Mesenchymal stem cell (in vitro differentiated cells and primary cell): ENCODE results near the gene MS4A2.

Experiments used
- DNase-seq: peaks from one replicate; pipeline ENCODE4 v3.0.0-alpha.2; 2013
- H2AFZ ChIP-seq: one replicate; pipeline ENCODE4 v1.6.1; 2013; ENCODE audit warnings: low read depth, mild to moderate bottlenecking, control low read depth, inconsistent platforms, low read length, moderate library complexity
- H2AK5ac ChIP-seq: 2 replicates; pipeline ENCODE4 v1.6.1; 2013; ENCODE audit warnings: low read length, moderate library complexity, mild to moderate bottlenecking, inconsistent platforms; ENCODE audit not compliant: severe bottlenecking
- H2BK120ac ChIP-seq: one replicate; pipeline ENCODE4 v1.6.1; 2013; ENCODE audit warnings: low read depth, mild to moderate bottlenecking, inconsistent platforms, low read length, moderate library complexity
- H2BK12ac ChIP-seq, 2 experiments: one replicate each; pipeline ENCODE4 v1.6.1; 2013; ENCODE audit warnings: inconsistent platforms in 2 of 2, low read length in 2 of 2, mild to moderate bottlenecking in 2 of 2, moderate library complexity in 2 of 2, control low read depth in 1 of 2
- H2BK15ac ChIP-seq: one replicate; pipeline ENCODE4 v1.6.1; 2013; ENCODE audit warnings: mild to moderate bottlenecking, low read depth, inconsistent platforms; ENCODE audit not compliant: poor library complexity, severe bottlenecking
- H2BK5ac ChIP-seq: 2 replicates; pipeline ENCODE4 v1.6.1; 2013; ENCODE audit warnings: low read depth, mild to moderate bottlenecking, low read length, control low read depth, inconsistent platforms; ENCODE audit not compliant: poor library complexity, severe bottlenecking
- H3K14ac ChIP-seq, 2 experiments: one replicate each; pipeline ENCODE4 v1.6.1; 2013; ENCODE audit warnings: inconsistent platforms in 2 of 2, low read length in 2 of 2, control low read depth in 1 of 2, mild to moderate bottlenecking in 1 of 2, moderate library complexity in 1 of 2
- H3K18ac ChIP-seq, 2 experiments: one replicate each; pipeline ENCODE4 v1.6.1; 2013; ENCODE audit warnings: inconsistent platforms in 2 of 2, low read length in 2 of 2, control low read depth in 1 of 2, low read depth in 1 of 2, mild to moderate bottlenecking in 1 of 2
- H3K23ac ChIP-seq, 2 experiments: one replicate each; pipeline ENCODE4 v1.6.1; 2013; ENCODE audit warnings: inconsistent platforms in 2 of 2, low read length in 2 of 2, mild to moderate bottlenecking in 2 of 2, moderate library complexity in 2 of 2, control low read depth in 1 of 2
- H3K27ac ChIP-seq: 2 replicates; pipeline ENCODE4 v1.5.1; 2013; ENCODE audit warnings: mild to moderate bottlenecking, moderate library complexity, low read length, control low read depth, inconsistent platforms; ENCODE audit not compliant: poor library complexity, severe bottlenecking
- H3K27me3 ChIP-seq, 2 experiments: 2 replicates each; pipeline versions ENCODE4 v1.6.1 to v1.7.0; 2013; ENCODE audit warnings: low read length in 2 of 2, mild to moderate bottlenecking in 2 of 2, moderate library complexity in 2 of 2, control low read depth in 1 of 2, inconsistent platforms in 1 of 2; ENCODE audit not compliant: control insufficient read depth in 1 of 2, insufficient read depth in 1 of 2
- H3K36me3 ChIP-seq, 2 experiments: 2 replicates each; pipeline versions ENCODE4 v1.6.1 to v1.7.0; 2013; ENCODE audit warnings: low read length in 2 of 2, control low read depth in 1 of 2, inconsistent platforms in 1 of 2, low read depth in 1 of 2, mild to moderate bottlenecking in 1 of 2; ENCODE audit not compliant: insufficient read depth in 2 of 2, control insufficient read depth in 1 of 2
- H3K4ac ChIP-seq, 2 experiments: one replicate each; pipeline ENCODE4 v1.6.1; 2013; ENCODE audit warnings: inconsistent platforms in 2 of 2, low read length in 2 of 2, mild to moderate bottlenecking in 2 of 2, moderate library complexity in 2 of 2, control low read depth in 1 of 2, low read depth in 1 of 2
- H3K4me1 ChIP-seq: 2 replicates; pipeline ENCODE4 v1.6.1; 2013; ENCODE audit warnings: low read depth, low read length, control low read depth; ENCODE audit not compliant: control insufficient read depth, insufficient read depth
- H3K4me2 ChIP-seq: 2 replicates; pipeline ENCODE4 v1.6.1; 2013; ENCODE audit warnings: low read length, mild to moderate bottlenecking, inconsistent platforms; ENCODE audit not compliant: poor library complexity, severe bottlenecking
- H3K4me3 ChIP-seq, 2 experiments: 2 replicates each; pipeline versions ENCODE4 v1.5.1 to v1.7.0; 2013; ENCODE audit warnings: low read length in 2 of 2, mild to moderate bottlenecking in 2 of 2, control low read depth in 1 of 2, low read depth in 1 of 2; ENCODE audit not compliant: insufficient read depth in 1 of 2
- H3K79me1 ChIP-seq: replicated peaks from 2 replicates; pipeline ENCODE4 v1.6.1; 2013; ENCODE audit warnings: mild to moderate bottlenecking, control low read depth, low read length, inconsistent platforms; ENCODE audit not compliant: poor library complexity, severe bottlenecking
- H3K9ac ChIP-seq: 2 replicates; pipeline ENCODE4 v1.7.0; 2013; ENCODE audit warnings: mild to moderate bottlenecking, low read length, moderate library complexity
- H3K9me3 ChIP-seq: 2 replicates; pipeline ENCODE4 v1.7.0; 2013; ENCODE audit warnings: mild to moderate bottlenecking, low read length; ENCODE audit not compliant: control insufficient read depth
- H4K8ac ChIP-seq: one replicate; pipeline ENCODE4 v1.6.1; 2013; ENCODE audit warnings: inconsistent platforms, mild to moderate bottlenecking, low read length, moderate library complexity
- H4K91ac ChIP-seq: one replicate; pipeline ENCODE4 v1.6.1; 2013; ENCODE audit warnings: mild to moderate bottlenecking, low read length, inconsistent platforms
- WGBS: methylation state at CpG from one replicate; pipeline ENCODE4 v1.1.7; 2013; ENCODE audit warnings: mixed read lengths; 5-methylcytosine and 5-hydroxymethylcytosine counted together

MS4A2 gene

DNA sequence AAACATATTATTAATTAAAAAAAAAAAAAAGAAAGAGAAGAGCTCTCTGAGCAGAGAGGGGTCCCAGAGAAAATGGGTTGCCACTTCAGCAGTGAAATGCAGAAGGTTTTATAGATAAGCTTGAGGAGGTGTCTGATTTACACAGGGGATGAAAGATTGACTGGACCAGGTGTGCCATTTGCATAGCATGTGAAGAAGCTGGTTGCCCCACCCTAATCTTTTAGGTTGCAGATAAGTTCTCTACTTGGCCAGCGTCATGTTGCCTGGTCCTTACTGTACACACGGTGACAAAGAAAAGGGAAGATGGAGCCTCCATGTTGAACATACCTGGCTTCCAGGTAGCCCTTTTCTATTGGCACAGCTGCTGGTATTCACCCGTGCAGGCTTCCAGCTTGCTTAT, 41.4 kb downstream of the MS4A2 start:
- no peak overlapping the region for H3K14ac ChIP-seq
- H3K36me3 ChIP-seq, result no peaks in the 10 kb centered on the region
- no peaks in the 10 kb centered on the region for H3K9me3 ChIP-seq
- H3K4me2 ChIP-seq, result no peak overlapping the region
- no peak overlapping the region for H2BK120ac ChIP-seq
- no peak overlapping the region for H2AFZ ChIP-seq
- WGBS, result 94% methylated on average over 3 of the region's 3 CpGs
- H2AK5ac ChIP-seq, result no peak overlapping the region
- H4K91ac ChIP-seq, result no peak overlapping the region
- H3K4me1 ChIP-seq, result no peaks in the 10 kb centered on the region
- H3K27me3 ChIP-seq, result no peaks in the 10 kb centered on the region
- no peak overlapping the region for H4K8ac ChIP-seq
- no peak overlapping the region for H2BK15ac ChIP-seq
- no peak overlapping the region for H3K27ac ChIP-seq
- no peak overlapping the region for H3K4me3 ChIP-seq
- no peak overlapping the region for H3K4ac ChIP-seq
- no peak for DNase-seq
- no peak overlapping the region for H3K23ac ChIP-seq
- no peak overlapping the region for H3K9ac ChIP-seq
- no peak overlapping the region for H2BK5ac ChIP-seq
- H2BK12ac ChIP-seq, result no peak overlapping the region
- no peak overlapping the region for H3K18ac ChIP-seq
- H3K79me1 ChIP-seq, result no peaks in the 10 kb centered on the region

DNA sequence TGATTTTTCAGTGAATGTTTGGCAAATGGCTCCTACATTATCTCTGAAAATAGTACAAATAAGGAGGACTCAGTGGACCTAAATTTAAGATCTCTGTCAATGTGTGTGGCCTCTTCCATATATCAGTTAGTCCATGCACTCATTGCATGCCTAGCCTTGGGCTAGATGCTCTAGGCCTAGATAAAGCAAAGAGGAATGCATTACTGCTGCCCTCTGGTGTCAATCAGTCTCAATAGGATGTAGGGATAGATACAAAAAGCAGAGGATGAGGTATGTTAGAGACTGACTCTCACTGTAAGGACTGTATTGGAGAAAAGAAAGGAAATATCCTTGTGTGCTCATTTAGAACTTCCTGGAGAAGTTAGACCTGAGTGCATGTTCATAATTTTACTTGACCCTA, 42.0 kb downstream of the MS4A2 start:
- no peak overlapping the region for H3K4ac ChIP-seq
- no peak overlapping the region for H2BK12ac ChIP-seq
- H3K23ac ChIP-seq, result no peak overlapping the region
- no peak overlapping the region for H2AFZ ChIP-seq
- H3K18ac ChIP-seq, result no peak overlapping the region
- H3K27ac ChIP-seq, result no peak overlapping the region
- no peaks in the 10 kb centered on the region for H3K9me3 ChIP-seq
- no peaks in the 10 kb centered on the region for H3K36me3 ChIP-seq
- H3K14ac ChIP-seq, result no peak overlapping the region
- no peak overlapping the region for H2AK5ac ChIP-seq
- no peak overlapping the region for H2BK5ac ChIP-seq
- no peak overlapping the region for H4K8ac ChIP-seq
- H3K4me3 ChIP-seq, result no peak overlapping the region
- H3K27me3 ChIP-seq, result no peaks in the 10 kb centered on the region
- no peak overlapping the region for H2BK120ac ChIP-seq
- H3K79me1 ChIP-seq, result no peaks in the 10 kb centered on the region
- peak; percentile 38 for DNase-seq
- no peak overlapping the region for H3K4me2 ChIP-seq
- H3K9ac ChIP-seq, result no peak overlapping the region
- H3K4me1 ChIP-seq, result no peaks in the 10 kb centered on the region
- no peak overlapping the region for H4K91ac ChIP-seq
- no peak overlapping the region for H2BK15ac ChIP-seq

GRCh38 chr11:60131912-60132311, 43.4 kb downstream of the MS4A2 start:
- no peak overlapping the region for H3K9ac ChIP-seq
- H3K27me3 ChIP-seq, result no peaks in the 10 kb centered on the region
- no peak overlapping the region for H4K8ac ChIP-seq
- no peaks in the 10 kb centered on the region for H3K36me3 ChIP-seq
- no peak overlapping the region for H2BK12ac ChIP-seq
- no peak overlapping the region for H3K27ac ChIP-seq
- no peaks in the 10 kb centered on the region for H3K79me1 ChIP-seq
- H2AK5ac ChIP-seq, result no peak overlapping the region
- no peak for DNase-seq
- H2BK15ac ChIP-seq, result no peak overlapping the region
- no peak overlapping the region for H4K91ac ChIP-seq
- H3K14ac ChIP-seq, result no peak overlapping the region
- no peak overlapping the region for H3K4ac ChIP-seq
- no peak overlapping the region for H2AFZ ChIP-seq
- H3K4me1 ChIP-seq, result no peaks in the 10 kb centered on the region
- H3K18ac ChIP-seq, result no peak overlapping the region
- no peak overlapping the region for H3K4me3 ChIP-seq
- H3K23ac ChIP-seq, result no peak overlapping the region
- H3K4me2 ChIP-seq, result no peak overlapping the region
- no peak overlapping the region for H2BK120ac ChIP-seq
- WGBS, result 76% methylated on average over 2 of the region's 3 CpGs
- no peaks in the 10 kb centered on the region for H3K9me3 ChIP-seq
- no peak overlapping the region for H2BK5ac ChIP-seq

GRCh38 chr11:60133917-60134316, 45.5 kb downstream of the MS4A2 start:
- no peak for DNase-seq
- Histone ChIP-seq H3K9me3 (no peaks in the 10 kb centered on the region), H3K23ac (no peak overlapping the region), H3K36me3 (no peaks in the 10 kb centered on the region), H3K79me1 (no peaks in the 10 kb centered on the region), H3K4ac (no peak overlapping the region), H3K27ac (no peak overlapping the region), H4K8ac (no peak overlapping the region), H3K4me1 (no peaks in the 10 kb centered on the region), H2BK12ac (no peak overlapping the region), H2AFZ (no peak overlapping the region), H3K9ac (no peak overlapping the region), H2BK5ac (no peak overlapping the region), H2BK15ac (no peak overlapping the region), H3K18ac (no peak overlapping the region), H4K91ac (no peak overlapping the region), H3K4me2 (no peak overlapping the region), H2BK120ac (no peak overlapping the region), H3K4me3 (no peak overlapping the region), H3K14ac (no peak overlapping the region), H2AK5ac (no peak overlapping the region), H3K27me3 (no peaks in the 10 kb centered on the region)
- 9% methylated on average over 1 of the region's 1 CpG for WGBS
